Gastroesophageal sphincter (tissue), 3 donors: ENCODE results near the gene KISS1R.

Source experiments
- EP300 ChIP-seq: sonication (generic); formaldehyde crosslinking; IDR thresholded peaks from one replicate; pipeline ENCODE4 v1.6.1; 2017; ENCODE audit warnings: antibody characterized with exemption, mild to moderate bottlenecking
- POLR2A ChIP-seq, 2 donors: fragments of 450-650 bp; IDR thresholded peaks; one replicate each; pipeline ENCODE4 v1.6.1; 2017; ENCODE audit warnings: antibody characterized with exemption in 2 of 2, mild to moderate bottlenecking in 2 of 2, moderate library complexity in 1 of 2
- TF ChIP-seq, protein P1 (sequence below), 4 experiments: fragments of 200-600 bp in 2 of 4; fragments of 450-650 bp in 2 of 4; sonication (generic) in 1 of 4; IDR thresholded peaks; one replicate each; pipeline ENCODE4 v1.5.1; 2017 to 2019; ENCODE audit warnings: antibody characterized with exemption in 4 of 4, mild to moderate bottlenecking in 2 of 4, moderate library complexity in 2 of 4

DNA sequence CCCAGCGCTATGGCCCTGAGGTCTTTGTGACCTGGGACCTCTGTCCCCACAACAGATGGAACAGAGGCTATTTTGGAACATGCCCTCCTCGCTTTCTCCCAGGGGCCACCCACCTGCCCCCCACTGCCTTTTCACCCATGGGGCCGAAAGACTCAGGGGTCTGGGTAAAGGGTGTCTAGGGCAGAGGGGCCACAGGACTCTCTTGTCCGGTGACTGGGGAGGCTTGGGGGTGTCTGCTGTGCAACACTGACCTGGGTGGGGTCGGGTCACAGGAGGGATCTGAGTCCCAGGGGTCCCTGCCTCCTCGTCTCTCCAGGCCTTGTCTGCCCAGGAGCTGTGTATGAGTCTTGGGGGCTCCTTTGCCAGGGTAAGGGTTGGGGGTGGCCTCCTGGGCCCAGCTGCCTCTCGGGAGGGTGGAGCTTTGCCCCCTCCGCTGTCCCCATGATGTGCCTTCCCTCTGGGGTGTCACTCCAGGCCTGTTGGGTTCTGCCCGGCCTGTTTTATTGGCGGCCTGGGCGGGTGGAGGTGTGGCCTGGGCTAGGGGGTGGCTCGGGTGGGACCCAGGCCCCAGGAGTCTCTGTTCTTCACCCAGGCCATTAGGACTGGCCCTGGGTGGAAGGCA lies 10.8 kb downstream of the KISS1R start:
- TF ChIP-seq, protein P1, sequence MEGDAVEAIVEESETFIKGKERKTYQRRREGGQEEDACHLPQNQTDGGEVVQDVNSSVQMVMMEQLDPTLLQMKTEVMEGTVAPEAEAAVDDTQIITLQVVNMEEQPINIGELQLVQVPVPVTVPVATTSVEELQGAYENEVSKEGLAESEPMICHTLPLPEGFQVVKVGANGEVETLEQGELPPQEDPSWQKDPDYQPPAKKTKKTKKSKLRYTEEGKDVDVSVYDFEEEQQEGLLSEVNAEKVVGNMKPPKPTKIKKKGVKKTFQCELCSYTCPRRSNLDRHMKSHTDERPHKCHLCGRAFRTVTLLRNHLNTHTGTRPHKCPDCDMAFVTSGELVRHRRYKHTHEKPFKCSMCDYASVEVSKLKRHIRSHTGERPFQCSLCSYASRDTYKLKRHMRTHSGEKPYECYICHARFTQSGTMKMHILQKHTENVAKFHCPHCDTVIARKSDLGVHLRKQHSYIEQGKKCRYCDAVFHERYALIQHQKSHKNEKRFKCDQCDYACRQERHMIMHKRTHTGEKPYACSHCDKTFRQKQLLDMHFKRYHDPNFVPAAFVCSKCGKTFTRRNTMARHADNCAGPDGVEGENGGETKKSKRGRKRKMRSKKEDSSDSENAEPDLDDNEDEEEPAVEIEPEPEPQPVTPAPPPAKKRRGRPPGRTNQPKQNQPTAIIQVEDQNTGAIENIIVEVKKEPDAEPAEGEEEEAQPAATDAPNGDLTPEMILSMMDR (IDR thresholded peaks at IDR 0.05): no peak
- no peak for TF ChIP-seq EP300
- TF ChIP-seq POLR2A (IDR thresholded peaks at IDR 0.05): no peak
